ENCODE results near the gene MRPL21. TPM values are rescaled to one million over a fixed set of nuclear protein-coding genes. Genes with fewer than 3 reads are reported as not detected.

Gene MRPL21
- total RNA-seq, 2 donors from 2014 or later: 63.8 to 64.9 TPM

DNA sequence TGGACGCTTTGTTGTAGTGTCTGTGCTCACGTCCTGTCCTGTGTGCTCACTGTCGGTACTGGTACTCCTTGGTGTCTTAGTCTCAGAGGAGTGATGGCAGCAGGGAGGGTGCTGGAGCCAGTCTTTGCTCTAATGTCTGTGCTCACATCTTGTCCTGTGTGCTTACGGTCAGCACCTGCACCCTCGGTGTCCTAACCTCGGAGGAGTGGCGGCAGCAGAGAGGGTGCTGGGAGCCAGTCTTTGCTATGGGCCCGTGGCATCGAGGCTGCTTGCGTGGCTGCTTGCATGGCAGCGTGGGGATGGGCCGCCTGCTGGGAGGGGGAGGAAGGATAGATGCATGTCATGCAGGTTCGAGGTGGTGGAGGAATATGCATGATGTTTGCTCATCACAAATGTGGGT is 12.8 kb upstream of the MRPL21 start:
- Mint-ChIP-seq H3K36me3 (ENCODE audit: low read depth) (peaks cover 77% of the 10 kb centered on the region), H3K27me3 (ENCODE audit: insufficient read depth) (no peaks in the 10 kb centered on the region), H3K4me1 (no peaks in the 10 kb centered on the region), H3K9me3 (no peaks in the 10 kb centered on the region), H3K27ac (no peak overlapping the region), H3K4me3 (no peak overlapping the region)
- H3K27me3 ChIP-seq (ENCODE audit: control insufficient read depth, insufficient read depth, low read length, poor library complexity, severe bottlenecking): no peaks in the 10 kb centered on the region
- TF ChIP-seq, protein P1, sequence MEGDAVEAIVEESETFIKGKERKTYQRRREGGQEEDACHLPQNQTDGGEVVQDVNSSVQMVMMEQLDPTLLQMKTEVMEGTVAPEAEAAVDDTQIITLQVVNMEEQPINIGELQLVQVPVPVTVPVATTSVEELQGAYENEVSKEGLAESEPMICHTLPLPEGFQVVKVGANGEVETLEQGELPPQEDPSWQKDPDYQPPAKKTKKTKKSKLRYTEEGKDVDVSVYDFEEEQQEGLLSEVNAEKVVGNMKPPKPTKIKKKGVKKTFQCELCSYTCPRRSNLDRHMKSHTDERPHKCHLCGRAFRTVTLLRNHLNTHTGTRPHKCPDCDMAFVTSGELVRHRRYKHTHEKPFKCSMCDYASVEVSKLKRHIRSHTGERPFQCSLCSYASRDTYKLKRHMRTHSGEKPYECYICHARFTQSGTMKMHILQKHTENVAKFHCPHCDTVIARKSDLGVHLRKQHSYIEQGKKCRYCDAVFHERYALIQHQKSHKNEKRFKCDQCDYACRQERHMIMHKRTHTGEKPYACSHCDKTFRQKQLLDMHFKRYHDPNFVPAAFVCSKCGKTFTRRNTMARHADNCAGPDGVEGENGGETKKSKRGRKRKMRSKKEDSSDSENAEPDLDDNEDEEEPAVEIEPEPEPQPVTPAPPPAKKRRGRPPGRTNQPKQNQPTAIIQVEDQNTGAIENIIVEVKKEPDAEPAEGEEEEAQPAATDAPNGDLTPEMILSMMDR (conservative IDR thresholded peaks at IDR 0.05): no peak
- 95 to 98% methylated on average over 7 to 12 of the region's 13 CpGs for WGBS, 2 experiments (ENCODE audit: insufficient coverage in 1 of 2, insufficient read length in 1 of 2)
- no peak overlapping the region for H3K27ac ChIP-seq (ENCODE audit: low read depth, low read length)
- DNase-seq: no peak
- H3K9me3 ChIP-seq (ENCODE audit: control insufficient read depth, low read length): peaks cover 3% of the 10 kb centered on the region
- H3K4me3 ChIP-seq (ENCODE audit: low read length): no peak overlapping the region
- H3K36me3 ChIP-seq (ENCODE audit: control insufficient read depth, insufficient read depth, low read length): peaks cover 86% of the 10 kb centered on the region
- H3K4me1 ChIP-seq (ENCODE audit: control insufficient read depth, insufficient read depth, low read length): no peaks in the 10 kb centered on the region
- H3K9ac ChIP-seq (ENCODE audit: extremely low read depth, low read length, poor library complexity, severe bottlenecking): no peak overlapping the region

DNA sequence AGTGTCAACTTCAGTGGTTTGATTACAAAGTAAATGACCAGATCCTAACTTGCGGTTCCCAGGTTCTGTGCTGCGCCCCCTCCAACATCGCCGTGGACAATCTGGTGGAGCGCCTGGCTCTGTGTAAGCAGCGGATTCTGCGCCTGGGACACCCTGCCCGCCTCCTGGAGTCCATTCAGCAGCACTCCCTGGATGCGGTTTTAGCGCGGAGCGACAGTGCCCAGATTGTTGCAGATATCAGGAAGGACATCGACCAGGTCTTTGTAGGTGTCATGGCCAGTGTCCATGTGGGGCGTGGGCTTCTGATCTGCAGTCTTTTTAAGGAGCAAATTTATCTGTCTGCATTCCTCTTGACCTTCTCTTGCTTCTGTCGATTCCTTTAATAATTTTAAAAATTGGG is 11.1 kb upstream of the MRPL21 start:
- H3K27me3 Mint-ChIP-seq (ENCODE audit: insufficient read depth): no peaks in the 10 kb centered on the region
- Histone ChIP-seq H3K4me1 (ENCODE audit: control insufficient read depth, insufficient read depth, low read length) (no peaks in the 10 kb centered on the region), H3K36me3 (ENCODE audit: control insufficient read depth, insufficient read depth, low read length) (peaks cover 84% of the 10 kb centered on the region), H3K4me3 (ENCODE audit: low read length) (no peak overlapping the region), H3K27me3 (ENCODE audit: control insufficient read depth, insufficient read depth, low read length, poor library complexity, severe bottlenecking) (no peaks in the 10 kb centered on the region), H3K9me3 (ENCODE audit: control insufficient read depth, low read length) (no peaks in the 10 kb centered on the region), H3K27ac (ENCODE audit: low read depth, low read length) (no peak overlapping the region), H3K9ac (ENCODE audit: extremely low read depth, low read length, poor library complexity, severe bottlenecking) (no peak overlapping the region)
- no peak overlapping the region for H3K27ac Mint-ChIP-seq
- 99 to 100% methylated on average over 7 to 15 of the region's 15 CpGs for WGBS, 2 experiments (ENCODE audit: insufficient coverage in 1 of 2, insufficient read length in 1 of 2)
- no peak overlapping the region for H3K4me3 Mint-ChIP-seq
- H3K9me3 Mint-ChIP-seq: no peaks in the 10 kb centered on the region
- TF ChIP-seq, protein P1 (conservative IDR thresholded peaks at IDR 0.05): no peak
- no peak for DNase-seq
- H3K4me1 Mint-ChIP-seq: no peaks in the 10 kb centered on the region
- peaks cover 78% of the 10 kb centered on the region for H3K36me3 Mint-ChIP-seq (ENCODE audit: low read depth)

DNA sequence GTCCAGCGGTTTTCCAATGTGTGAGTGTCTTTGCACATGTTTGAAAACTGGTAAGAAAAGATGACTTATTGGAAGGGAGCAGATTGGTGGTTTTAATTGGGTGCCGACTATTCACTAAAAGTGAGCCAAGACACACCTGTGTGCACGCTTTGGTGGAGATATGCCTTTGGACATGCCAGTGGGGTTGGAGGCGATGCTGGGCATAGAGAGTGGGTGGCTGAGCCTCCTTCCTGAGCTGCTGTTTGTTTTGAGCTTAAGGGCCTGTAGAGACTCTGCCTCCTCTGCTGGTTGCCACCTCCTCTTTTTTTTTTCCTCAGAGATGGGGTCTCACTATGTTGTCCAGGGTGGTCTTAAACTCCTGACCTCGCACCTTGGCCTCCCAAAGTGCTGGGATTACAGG is 9.6 kb upstream of the MRPL21 start:
- Histone ChIP-seq H3K27me3 (ENCODE audit: control insufficient read depth, insufficient read depth, low read length, poor library complexity, severe bottlenecking) (no peaks in the 10 kb centered on the region), H3K36me3 (ENCODE audit: control insufficient read depth, insufficient read depth, low read length) (peaks cover 79% of the 10 kb centered on the region)
- WGBS, 2 experiments (ENCODE audit: insufficient coverage in 1 of 2, insufficient read length in 1 of 2): 92 to 94% methylated on average over 4 to 5 of the region's 5 CpGs

More for the DNA sequence above, 9.6 kb upstream of the MRPL21 start:
- H3K4me3 Mint-ChIP-seq: no peak overlapping the region
- TF ChIP-seq, protein P1 (conservative IDR thresholded peaks at IDR 0.05): no peak
- no peak overlapping the region for H3K4me3 ChIP-seq (ENCODE audit: low read length)
- no peak for DNase-seq
- H3K9me3 Mint-ChIP-seq: no peaks in the 10 kb centered on the region
- H3K36me3 Mint-ChIP-seq (ENCODE audit: low read depth): peaks cover 74% of the 10 kb centered on the region
- H3K27ac Mint-ChIP-seq: no peak overlapping the region
- no peak overlapping the region for H3K27ac ChIP-seq (ENCODE audit: low read depth, low read length)
- H3K4me1 Mint-ChIP-seq: no peaks in the 10 kb centered on the region
- H3K9ac ChIP-seq (ENCODE audit: extremely low read depth, low read length, poor library complexity, severe bottlenecking): no peak overlapping the region
- no peaks in the 10 kb centered on the region for H3K9me3 ChIP-seq (ENCODE audit: control insufficient read depth, low read length)
- no peaks in the 10 kb centered on the region for H3K4me1 ChIP-seq (ENCODE audit: control insufficient read depth, insufficient read depth, low read length)
- H3K27me3 Mint-ChIP-seq (ENCODE audit: insufficient read depth): no peaks in the 10 kb centered on the region
